GM19395 (cell line): ENCODE measurements around the gene NIBAN1.
"Not testable (repeated sequence)": the region's sequence is repeated elsewhere in the genome, so short reads cannot be mapped to it uniquely, and the experiment has no call there.

Experiments used
- ATAC-seq: cut with Tn5 transposase; IDR thresholded peaks from one replicate; pipeline ENCODE4 v1.9.1; 2021; ENCODE audit warnings: mild to moderate bottlenecking, moderate library complexity; ENCODE audit not compliant: unreplicated experiment

The NIBAN1 gene, protein sequence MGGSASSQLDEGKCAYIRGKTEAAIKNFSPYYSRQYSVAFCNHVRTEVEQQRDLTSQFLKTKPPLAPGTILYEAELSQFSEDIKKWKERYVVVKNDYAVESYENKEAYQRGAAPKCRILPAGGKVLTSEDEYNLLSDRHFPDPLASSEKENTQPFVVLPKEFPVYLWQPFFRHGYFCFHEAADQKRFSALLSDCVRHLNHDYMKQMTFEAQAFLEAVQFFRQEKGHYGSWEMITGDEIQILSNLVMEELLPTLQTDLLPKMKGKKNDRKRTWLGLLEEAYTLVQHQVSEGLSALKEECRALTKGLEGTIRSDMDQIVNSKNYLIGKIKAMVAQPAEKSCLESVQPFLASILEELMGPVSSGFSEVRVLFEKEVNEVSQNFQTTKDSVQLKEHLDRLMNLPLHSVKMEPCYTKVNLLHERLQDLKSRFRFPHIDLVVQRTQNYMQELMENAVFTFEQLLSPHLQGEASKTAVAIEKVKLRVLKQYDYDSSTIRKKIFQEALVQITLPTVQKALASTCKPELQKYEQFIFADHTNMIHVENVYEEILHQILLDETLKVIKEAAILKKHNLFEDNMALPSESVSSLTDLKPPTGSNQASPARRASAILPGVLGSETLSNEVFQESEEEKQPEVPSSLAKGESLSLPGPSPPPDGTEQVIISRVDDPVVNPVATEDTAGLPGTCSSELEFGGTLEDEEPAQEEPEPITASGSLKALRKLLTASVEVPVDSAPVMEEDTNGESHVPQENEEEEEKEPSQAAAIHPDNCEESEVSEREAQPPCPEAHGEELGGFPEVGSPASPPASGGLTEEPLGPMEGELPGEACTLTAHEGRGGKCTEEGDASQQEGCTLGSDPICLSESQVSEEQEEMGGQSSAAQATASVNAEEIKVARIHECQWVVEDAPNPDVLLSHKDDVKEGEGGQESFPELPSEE

DNA sequence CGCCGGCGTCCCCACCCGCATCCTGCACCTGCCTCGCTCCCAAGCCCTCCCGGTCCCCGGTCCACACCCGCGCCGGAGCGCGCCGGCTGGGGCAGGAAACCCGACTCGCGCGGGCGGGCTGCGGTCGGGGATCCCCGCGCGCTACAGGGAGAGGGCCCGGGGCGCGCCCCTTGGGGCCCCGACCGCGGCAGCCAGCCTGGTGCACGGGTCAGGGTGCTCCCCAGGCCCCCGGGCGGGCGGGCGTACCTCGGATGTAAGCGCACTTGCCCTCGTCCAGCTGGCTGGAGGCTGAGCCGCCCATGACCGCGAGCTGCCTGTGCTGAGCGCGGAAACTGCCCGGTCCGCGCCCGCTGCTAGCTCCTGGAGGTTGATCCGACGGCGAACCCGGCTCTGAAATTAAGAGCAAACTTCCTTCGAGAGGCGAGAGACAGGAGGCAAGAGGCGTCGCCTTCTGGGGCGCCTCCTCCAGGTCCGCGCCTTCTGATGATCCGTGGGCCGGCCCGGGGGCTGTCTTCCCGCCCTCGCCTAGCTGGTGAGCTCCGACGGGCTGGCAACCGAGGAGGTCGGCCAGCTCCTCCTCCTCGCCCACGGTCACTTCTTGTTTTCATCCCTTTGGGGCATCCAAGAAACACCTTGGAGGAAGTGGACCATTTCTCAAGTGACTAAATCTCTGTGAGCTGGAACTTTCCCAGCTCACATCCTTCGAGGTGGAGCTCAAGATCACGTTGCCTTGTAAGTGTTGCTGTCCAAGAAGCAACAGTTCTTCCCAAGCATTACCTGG is at the start of gene NIBAN1:
TSS of gene NIBAN1 (minus strand) at position 453 of the 781 bp plus-strand sequence. CDS start at position 301, 152 bp downstream.
- peak; percentile 63 for ATAC-seq

DNA sequence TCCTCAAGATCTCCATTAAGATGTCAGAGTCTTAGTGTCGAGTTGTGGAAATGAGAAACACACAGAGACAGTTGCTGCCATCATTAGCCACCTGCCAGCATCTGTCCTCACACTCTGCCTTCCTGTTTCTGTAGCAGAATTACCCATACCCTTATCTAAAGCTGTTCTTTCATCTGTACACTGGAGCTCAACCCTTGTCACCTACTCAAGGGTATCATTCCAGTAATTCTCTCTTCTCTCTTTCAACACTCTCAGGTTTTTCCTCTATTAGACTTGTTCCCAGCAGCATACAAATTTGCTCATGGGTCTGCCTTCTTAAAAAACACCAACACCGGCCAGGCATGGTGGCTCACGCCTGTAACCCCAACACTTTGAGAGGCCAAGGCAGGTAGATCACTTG is 43.7 kb upstream of the NIBAN1 start:
- no peak for ATAC-seq

DNA sequence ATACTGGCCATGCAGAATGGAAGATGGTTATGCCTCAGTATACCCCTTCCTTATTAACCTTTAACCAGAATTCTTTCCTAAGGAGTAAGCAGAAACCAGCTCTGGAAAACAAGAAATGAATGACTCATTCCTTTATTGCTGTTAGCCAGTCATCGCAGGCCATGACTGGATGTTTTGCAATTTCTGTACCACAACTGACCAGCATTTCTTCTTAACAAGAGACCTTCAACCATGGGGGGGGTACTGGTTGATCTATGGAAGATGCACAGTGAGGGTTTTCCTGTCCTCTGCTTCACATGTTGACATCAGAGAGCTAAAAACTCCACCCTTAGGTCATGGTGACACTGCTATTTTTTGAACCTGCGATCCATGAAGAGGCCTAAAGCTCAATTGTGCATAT is 43.0 kb upstream of the NIBAN1 start:
- ATAC-seq = no peak

DNA sequence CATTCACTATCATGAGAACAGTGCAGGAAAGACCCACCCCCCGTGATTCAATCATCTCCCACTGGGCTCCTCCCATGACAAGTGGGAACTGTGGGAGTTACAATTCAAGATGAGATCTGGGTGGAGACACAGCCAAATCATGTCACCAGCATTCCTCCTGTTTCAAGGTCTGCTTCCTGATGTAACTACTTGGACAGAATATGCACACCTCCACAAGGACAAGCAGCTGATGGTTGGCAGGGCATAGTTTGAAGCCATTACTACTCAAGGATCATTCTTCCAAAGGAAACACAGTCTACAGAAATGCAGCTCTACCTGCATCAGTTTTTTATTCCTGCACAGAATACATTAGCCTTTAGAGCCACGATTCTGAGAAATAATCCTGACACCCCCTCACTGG is 42.6 kb upstream of the NIBAN1 start:
- no peak for ATAC-seq

DNA sequence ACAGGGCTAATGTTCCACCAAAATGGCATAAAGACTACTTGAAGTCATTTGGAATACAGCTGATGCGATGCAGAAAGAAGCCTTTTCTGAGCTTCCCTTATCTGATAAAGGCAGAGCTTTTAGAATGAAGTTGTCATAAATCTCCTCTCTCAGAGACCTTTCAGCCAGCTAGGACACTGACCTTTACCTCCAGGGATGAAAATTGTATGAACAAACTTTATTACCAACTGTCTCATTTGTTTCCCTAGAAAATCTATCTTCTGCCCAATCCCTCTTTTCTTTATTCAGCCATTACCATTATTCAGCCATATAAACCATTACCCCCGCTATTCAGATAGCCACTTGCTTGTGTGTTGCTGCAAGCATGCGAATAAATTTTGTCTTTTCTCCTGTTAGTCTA is 41.3 kb upstream of the NIBAN1 start:
- ATAC-seq = no peak

DNA sequence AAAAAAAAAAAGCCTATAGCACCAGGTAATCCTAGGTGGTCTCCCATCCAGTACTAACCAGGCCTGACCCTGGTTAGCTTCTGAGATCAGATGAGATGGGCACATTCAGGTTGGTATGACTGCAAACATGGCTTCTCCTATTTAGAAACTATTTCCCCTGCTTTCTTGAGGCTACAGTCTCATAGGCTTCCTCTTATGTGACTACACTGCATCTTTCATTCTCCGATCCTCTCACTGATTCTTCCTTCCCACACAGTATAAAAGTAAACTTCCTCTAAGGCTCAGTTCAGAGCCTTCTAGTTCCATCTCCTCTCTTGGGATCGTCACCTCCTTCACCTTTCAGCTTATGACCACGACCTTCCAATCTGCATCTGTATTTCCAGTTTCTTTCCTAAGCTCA is 40.6 kb upstream of the NIBAN1 start:
- no peak for ATAC-seq

DNA sequence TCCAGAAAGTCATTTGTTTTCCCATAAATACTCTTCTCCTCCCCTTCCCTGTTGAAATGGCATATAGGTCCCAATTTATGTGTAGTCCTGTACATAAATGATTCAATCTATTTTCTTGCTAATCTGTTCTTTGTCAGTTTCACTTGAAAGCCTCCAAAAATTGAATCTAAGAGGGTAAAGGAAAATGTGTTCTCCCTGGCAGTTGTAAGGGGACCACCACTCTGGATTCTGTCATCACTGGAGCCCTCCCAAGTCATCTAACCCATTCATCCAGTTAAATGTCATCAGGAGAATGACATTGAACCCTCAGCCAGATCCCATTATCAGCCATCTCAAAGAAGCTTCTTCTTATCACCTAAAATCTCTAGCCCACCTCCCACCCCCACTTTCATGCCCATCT is 36.1 kb upstream of the NIBAN1 start:
- ATAC-seq = no peak

DNA sequence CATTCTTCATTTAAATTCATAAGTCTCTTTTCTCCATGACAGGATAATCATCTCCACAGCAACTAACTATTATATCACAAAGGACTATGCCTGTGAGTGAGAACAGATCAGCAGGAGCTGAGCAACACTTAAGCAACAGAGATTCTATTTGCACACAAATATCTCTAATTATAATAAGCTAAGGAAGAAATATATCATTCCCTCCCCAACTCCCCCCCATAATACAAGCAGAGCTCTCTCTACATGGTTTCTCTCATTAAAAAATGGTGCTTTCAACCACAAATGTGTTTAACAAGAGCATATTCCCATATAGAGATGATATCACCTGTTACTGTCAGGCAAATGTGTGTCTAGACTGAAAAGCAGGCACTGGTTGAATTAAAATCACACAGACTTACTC is 34.5 kb upstream of the NIBAN1 start:
- no peak for ATAC-seq

DNA sequence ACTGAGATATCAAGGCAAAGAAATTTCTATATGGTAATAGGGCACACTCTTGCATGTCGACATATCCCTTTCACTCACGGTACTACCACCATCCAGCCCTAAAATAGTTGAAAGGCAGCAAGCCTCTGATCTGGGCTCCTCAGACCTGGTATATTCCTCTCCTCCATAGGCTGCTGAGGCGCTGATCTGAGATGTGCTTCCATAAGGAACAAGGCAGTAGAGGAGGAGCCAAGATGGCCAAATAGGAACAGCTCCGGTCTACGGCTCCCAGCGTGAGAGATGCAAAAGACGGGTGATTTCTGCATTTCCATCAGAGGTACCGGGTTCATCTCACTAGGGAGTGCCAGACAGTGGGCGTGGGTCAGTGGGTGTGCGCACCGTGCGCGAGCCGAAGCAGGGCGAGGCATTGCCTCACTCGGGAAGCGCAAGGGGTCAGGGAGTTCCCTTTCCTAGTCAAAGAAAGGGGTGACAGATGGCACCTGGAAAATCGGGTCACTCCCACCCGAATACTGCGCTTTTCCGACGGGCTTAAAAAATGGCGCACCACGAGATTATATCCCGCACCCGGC is 27.1 kb upstream of the NIBAN1 start:
- not testable (repeated sequence) for ATAC-seq

DNA sequence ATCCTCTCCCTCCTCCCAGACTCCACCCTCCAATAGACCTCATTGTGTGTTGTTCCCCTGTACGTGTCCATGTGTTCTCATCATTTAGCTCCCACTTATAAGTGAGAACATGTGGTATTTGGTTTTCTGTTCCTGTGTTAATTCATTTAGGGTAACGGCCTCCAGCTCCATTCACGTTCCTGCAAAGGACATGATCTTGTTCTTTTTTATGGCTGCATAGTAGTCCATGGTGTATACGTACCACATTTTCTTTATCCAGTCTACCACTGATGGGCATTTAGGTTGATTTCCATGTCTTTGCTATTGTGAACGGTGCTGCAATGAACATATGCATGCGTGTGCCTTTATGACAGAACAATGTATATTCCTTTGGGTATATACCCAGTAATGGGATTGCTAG is 25.7 kb upstream of the NIBAN1 start:
- not testable (repeated sequence) for ATAC-seq

DNA sequence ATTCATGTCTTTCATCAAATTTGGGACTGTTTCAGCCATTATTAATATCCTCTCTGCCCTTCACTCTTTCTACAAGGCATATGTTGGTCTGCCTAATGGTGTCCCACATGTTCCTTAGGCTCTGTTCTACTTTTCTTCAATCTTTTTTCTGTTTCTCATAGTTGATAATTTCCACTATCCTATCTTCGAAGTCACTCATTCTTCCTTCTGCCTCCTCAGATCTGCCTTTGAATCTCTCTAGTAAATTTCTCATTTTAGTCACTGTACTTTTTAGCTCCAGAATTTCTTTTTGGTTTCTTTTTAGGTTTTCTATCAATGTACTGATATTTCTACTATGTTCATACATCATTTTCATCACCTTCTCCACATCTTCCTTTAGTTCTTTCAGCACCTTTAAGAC is 20.0 kb upstream of the NIBAN1 start:
- ATAC-seq = no peak

DNA sequence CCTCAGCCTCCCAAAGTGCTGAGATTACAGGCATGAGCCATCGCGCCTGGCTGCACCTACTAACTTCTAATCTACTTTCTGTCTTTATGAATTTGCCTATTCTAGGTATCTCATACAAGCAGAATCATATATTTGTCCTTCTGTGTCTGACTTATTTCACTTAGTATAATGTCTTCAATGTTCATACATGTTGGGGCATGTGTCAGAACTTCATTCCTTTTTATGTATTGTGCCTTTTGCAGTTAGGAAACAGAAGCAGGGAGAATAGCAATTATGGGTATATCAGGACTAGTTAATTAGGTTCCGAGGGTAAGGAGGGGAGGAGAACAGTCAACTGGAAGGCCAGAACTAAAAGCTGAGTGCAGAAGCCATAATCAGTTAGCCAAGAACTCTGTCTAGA is 18.0 kb upstream of the NIBAN1 start:
- ATAC-seq = no peak

DNA sequence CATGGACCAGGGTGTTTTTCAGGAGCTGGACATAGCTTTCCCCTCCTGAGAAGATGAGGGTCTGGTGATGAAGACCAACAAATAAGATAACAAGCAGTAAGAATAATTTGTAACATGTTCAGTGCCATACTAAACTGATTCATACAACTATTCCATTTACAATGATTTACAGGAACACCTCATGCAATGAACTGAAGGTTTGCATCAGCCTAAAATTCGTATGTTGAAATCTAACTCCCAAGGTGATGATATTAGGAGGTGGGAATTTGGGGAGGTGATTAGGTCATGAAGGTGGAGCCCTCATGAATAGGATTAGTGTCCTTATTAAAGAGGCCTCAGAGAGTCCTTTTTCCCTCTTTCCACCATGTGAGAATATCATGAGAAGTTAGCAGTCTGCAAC is 15.9 kb upstream of the NIBAN1 start:
- no peak for ATAC-seq

DNA sequence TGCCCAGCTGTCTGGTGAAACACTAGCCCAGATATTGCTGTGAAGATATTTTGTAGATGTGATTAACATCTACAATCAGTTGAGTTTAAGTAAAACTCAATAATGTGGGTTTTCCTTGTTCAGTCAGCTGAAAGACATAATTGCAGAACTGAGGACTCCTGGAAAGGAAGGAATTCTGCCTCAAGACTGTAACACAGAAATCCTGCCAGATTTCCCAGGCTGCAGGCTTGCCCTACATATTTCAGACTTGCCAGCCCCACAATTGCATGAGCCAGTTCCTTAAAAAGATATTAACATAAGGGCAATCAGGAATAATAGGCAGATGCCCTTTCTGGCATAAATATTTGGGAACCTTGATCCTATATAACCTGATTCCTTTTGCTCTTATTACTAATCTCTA is 14.2 kb upstream of the NIBAN1 start:
- no peak for ATAC-seq

DNA sequence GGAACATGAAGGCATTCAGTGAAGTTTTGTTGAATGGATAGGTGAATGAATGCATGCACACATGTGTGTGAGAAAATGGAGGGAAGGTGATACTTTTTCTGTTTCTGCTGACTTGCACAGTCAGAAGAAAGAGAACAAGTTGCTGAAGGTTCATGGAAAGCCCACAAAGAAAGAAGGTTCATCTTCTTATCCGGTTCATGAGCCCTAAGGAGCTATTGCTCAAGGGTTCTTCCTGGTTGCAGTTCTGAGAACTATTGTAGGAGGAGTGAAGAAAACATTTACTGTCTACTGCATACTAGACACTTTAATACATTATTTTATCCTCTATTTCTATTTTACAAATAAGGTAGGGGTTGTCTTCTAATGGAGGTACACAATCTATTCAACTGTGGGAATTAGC is 13.4 kb upstream of the NIBAN1 start:
- no peak for ATAC-seq

DNA sequence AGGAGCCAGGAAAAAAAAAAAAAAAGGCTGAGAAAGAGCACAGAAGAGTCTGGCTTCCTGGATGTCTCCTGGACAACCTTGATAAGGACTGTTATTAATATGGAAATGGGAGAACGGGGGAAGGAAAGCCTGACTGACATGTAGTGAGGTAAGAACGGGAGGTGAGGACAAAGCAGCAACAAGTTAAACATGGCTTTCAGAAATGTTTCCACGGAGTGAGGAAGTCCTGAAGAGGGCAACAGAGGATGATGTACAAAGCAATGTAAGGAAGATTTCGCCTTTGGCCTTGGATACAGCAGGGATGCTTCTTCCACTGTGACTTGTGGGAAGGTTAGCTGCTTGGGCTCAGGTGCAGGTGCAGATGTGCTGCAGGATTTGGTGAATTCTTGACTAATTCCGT is 11.9 kb upstream of the NIBAN1 start:
- ATAC-seq = no peak

DNA sequence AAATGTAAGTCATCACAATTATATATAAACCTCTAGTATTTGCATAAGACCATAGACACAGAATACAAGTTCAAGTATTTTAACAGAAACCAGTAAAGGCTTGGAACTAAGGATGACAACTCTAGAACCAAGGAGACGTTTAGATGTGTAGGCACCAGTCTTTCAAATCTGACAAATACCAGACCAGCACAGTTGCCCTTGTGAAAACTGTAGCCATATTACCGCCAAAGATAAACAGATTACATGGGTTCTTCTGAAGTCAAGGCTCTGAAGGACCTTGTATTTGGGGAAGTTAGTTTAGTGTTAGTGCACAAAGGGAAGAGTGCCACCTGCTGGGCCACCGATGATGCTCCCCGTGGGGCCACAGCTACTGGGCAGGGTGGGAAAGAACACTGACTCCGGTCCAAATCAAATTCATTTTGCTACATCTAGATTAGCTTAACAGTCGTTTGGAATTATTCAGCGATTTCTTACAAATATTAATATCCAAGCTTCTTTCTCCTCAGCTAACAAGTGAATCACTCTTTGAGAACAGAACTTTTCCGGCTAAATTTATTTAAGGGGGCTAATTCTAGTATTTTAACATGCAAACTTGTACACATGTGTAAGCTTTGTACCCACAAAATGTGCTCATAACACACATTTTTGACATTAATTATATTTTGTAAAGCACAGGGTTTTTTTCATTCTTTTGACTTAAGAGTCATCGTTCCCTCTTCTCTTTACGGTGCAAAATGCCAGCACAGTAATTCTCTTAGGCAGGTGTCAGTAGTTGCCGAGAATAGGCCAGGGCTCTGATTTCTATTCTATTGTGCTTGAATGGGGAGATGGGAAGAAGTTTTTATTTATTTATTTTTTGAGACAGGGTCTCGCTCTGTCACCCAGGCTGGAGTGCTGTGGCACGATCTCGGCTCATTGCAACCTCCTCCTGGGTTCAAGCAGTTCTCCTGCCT is 8.0 kb upstream of the NIBAN1 start:
- peak; percentile 99 for ATAC-seq

DNA sequence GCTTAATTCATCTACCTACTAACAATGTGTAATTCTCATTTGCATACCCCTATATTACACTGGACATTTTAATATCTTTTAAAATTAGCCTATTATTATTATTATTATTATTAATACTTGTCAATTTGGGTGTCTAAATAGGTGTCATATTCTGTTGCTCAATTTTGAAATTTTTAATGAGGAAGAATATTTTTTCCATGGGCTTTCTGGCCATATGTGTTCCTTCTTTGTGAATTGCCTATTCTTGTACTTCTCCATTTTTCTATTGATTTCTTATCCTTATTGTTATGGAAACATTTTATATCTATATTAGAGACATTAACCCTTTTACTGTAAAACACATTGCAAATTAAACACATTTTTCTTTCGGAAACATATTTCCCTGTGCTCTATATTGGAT is 6.4 kb upstream of the NIBAN1 start:
- no peak for ATAC-seq

DNA sequence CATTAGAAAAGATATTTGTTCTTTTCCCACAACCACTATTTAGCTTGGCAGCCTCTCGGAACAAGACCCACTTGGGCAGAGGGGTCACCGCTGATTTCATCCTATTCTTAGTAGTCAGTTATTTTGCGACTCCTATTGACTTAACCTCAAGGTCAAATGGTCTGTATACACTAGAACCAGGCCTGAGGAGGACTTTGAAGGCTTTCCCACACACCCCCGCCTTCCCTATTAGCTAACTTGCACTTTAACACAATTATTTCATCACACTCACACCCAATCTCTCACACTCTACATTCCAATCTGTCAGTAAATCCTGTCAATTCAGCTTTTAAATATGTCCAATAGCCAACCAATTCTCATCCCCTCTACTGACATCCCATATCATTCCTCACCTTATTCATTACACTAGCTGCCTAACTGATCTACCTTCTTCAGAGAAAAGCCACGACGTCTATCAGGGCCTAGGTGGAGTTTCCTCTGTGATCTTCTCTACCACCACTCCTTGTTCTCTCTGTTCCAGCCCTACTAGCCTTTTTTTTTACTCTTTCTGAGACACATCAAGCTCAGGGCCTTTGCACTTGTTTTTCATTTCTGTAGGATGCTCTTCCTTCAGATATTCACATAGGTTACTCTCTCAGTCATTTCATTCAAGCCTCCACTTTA is 1.0 kb upstream of the NIBAN1 start:
- no peak for ATAC-seq

DNA sequence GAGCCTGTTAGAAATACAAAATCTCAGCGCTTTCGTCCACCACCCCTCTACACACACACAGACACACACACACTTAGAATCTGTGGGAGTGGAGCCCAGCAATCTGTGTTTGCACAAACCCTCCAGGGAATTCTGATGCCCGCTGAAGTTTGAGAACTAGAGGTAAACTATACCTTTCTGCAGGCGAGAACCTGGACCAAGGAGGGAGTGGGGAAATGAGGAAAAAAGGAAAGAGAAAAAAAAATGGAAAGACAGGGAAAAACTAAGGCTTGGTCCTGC is 468 bp upstream of the NIBAN1 start:
- ATAC-seq = no peak
